Measurements from ENCODE around the gene GPX2. TPM values are rescaled to one million over a fixed set of nuclear protein-coding genes. Genes with fewer than 3 reads are reported as not detected.

GPX2 gene
- total and polyA plus RNA-seq, 7 experiments from 2014 or later, result not detected

DNA sequence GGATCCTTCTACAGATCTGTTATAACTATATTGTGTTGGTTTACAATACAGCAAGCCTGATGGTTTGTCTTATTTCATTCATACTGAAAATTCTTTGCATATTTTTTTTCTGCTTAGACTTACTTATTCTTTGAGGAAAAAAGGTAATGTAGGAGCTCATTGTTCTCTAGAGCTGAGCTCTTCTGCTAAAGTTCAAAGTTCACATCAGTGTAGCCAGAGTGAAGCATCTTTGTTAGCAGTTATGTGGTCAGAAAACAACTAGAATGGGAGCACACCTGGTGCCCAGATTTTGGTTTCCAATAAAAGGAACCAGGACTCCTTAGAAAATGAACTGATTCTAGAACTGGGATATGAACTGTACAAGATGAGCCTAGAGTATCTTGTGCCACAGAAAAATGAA is 10.3 kb downstream of the GPX2 start:
- CTCF ChIA-PET, result interaction anchor here (0.8 to 1.4 kb wide), 3 partner anchors 40 to 130 kb away, joined by 5 to 6 read pairs (median 6); partner anchors contain the start of gene FNTB
- ATAC-seq (no peak), DNase-seq (no peak)
- H3K4me3 ChIP-seq (ENCODE audit: low read length), result no peak overlapping the region
- H3K27ac Mint-ChIP-seq, result peak overlapping the region in 3 of 9 donors; percentile 9 to 65 (median 22)
- no peak overlapping the region for H3K4me3 Mint-ChIP-seq
- peaks cover 0 to 4% (median 0%) of the 10 kb centered on the region in 3 experiments for H3K9me3 ChIP-seq (ENCODE audit: control insufficient read depth in 2 of 3, low read length in 3 of 3)
- peaks cover 0 to 52% (median 29%) of the 10 kb centered on the region in 5 donors for H3K36me3 Mint-ChIP-seq
- peaks cover 27 to 44% (median 35%) of the 10 kb centered on the region in 7 donors for H3K4me1 Mint-ChIP-seq
- H3K4me1 ChIP-seq (ENCODE audit: control insufficient read depth in 2 of 2, insufficient read depth in 2 of 2, low read length in 2 of 2), result peaks cover 34 to 51% of the 10 kb centered on the region in 2 donors
- H3K36me3 ChIP-seq (ENCODE audit: control insufficient read depth in 2 of 3, insufficient read depth in 3 of 3, low read length in 3 of 3), result peaks cover 11 to 26% (median 14%) of the 10 kb centered on the region in 3 experiments
- H3K27me3 Mint-ChIP-seq, result no peaks in the 10 kb centered on the region
- intact Hi-C loops (cut with micrococcal nuclease), result no loop called here
- H3K27me3 ChIP-seq (ENCODE audit: control insufficient read depth in 2 of 2, insufficient read depth in 2 of 2, low read length in 2 of 2), result no peaks in the 10 kb centered on the region
- POLR2A ChIA-PET, result interaction anchor here (0.6 to 2.8 kb wide), 5 partner anchors 12 to 164 kb away, joined by 3 to 20 read pairs (median 4); partner anchors contain the start of gene CHURC1
- H3K27ac ChIP-seq (ENCODE audit: low read depth, low read length), result peak overlapping the region; percentile 67
- no peaks in the 10 kb centered on the region for H3K9me3 Mint-ChIP-seq

- Histone ChIP-seq H3K9me3 (ENCODE audit: control insufficient read depth in 2 of 3, low read length in 3 of 3) (peaks cover 0 to 4% (median 0%) of the 10 kb centered on the region in 3 experiments), H3K36me3 (ENCODE audit: control insufficient read depth in 2 of 3, insufficient read depth in 3 of 3, low read length in 3 of 3) (peaks cover 14 to 26% (median 21%) of the 10 kb centered on the region in 3 experiments), H3K27ac (ENCODE audit: low read depth, low read length) (peak overlapping the region; percentile 67), H3K4me1 (ENCODE audit: control insufficient read depth in 2 of 2, insufficient read depth in 2 of 2, low read length in 2 of 2) (peaks cover 34 to 61% of the 10 kb centered on the region in 2 donors), H3K27me3 (ENCODE audit: control insufficient read depth in 2 of 2, insufficient read depth in 2 of 2, low read length in 2 of 2) (no peaks in the 10 kb centered on the region), H3K4me3 (ENCODE audit: low read length) (no peak overlapping the region)
- ChIA-PET CTCF (interaction anchor here (0.7 to 1.4 kb wide), 5 partner anchors 38 to 131 kb away, joined by 3 to 6 read pairs (median 6); no protein-coding TSS in a partner anchor), POLR2A (interaction anchor here (0.5 to 2.8 kb wide), 2 partner anchors 16 to 662 kb away, joined by 3 to 20 read pairs; partner anchors contain the start of gene CHURC1)
- H3K9me3 Mint-ChIP-seq, result no peaks in the 10 kb centered on the region
- H3K4me1 Mint-ChIP-seq, result peaks cover 27 to 41% (median 28%) of the 10 kb centered on the region in 7 donors
- ATAC-seq (no peak), DNase-seq (no peak)
- H3K27ac Mint-ChIP-seq, result peak overlapping the region in 1 of 9 donors; percentile 90
- intact Hi-C loops (cut with micrococcal nuclease), result no loop called here
- H3K36me3 Mint-ChIP-seq, result peaks cover 5 to 60% (median 36%) of the 10 kb centered on the region in 5 donors
- no peaks in the 10 kb centered on the region for H3K27me3 Mint-ChIP-seq
- H3K4me3 Mint-ChIP-seq, result peak overlapping the region in 2 of 10 donors; percentile 23 to 69
Measured at GRCh38 chr14:64931123-64931522, 11.4 kb downstream of the GPX2 start.

- H3K27ac ChIP-seq (ENCODE audit: low read depth, low read length), result peak overlapping the region; percentile 67
- ATAC-seq (no peak), DNase-seq (no peak)
- Mint-ChIP-seq H3K4me1 (peaks cover 18 to 37% (median 26%) of the 10 kb centered on the region in 7 donors), H3K4me3 (peak overlapping the region in 7 of 10 donors; percentile 23 to 69 (median 55)), H3K27me3 (no peaks in the 10 kb centered on the region), H3K9me3 (no peaks in the 10 kb centered on the region), H3K36me3 (peaks cover 5 to 60% (median 35%) of the 10 kb centered on the region in 5 donors), H3K27ac (peak overlapping the region in 2 of 9 donors; percentile 77 to 90)
- peaks cover 0 to 4% (median 0%) of the 10 kb centered on the region in 3 experiments for H3K9me3 ChIP-seq (ENCODE audit: control insufficient read depth in 2 of 3, low read length in 3 of 3)
- ChIA-PET CTCF (interaction anchor here (0.7 kb wide), 2 partner anchors 37 to 107 kb away, joined by 3 read pairs; no protein-coding TSS in a partner anchor), POLR2A (interaction anchor here (2.8 kb wide), 1 partner anchor 15 kb away, joined by 20 read pairs; the partner anchor contains the start of gene CHURC1)
- H3K27me3 ChIP-seq (ENCODE audit: control insufficient read depth in 2 of 2, insufficient read depth in 2 of 2, low read length in 2 of 2), result no peaks in the 10 kb centered on the region
- no peak overlapping the region for H3K4me3 ChIP-seq (ENCODE audit: low read length)
- H3K36me3 ChIP-seq (ENCODE audit: control insufficient read depth in 2 of 3, insufficient read depth in 3 of 3, low read length in 3 of 3), result peaks cover 14 to 28% (median 25%) of the 10 kb centered on the region in 3 experiments
- intact Hi-C loops (cut with micrococcal nuclease), result no loop called here
- H3K4me1 ChIP-seq (ENCODE audit: control insufficient read depth in 2 of 2, insufficient read depth in 2 of 2, low read length in 2 of 2), result peaks cover 34 to 61% of the 10 kb centered on the region in 2 donors
Measured at GRCh38 chr14:64930085-64930843, 12.3 kb downstream of the GPX2 start.

- no peak overlapping the region for H3K4me3 Mint-ChIP-seq
- Histone ChIP-seq H3K4me1 (ENCODE audit: control insufficient read depth in 2 of 2, insufficient read depth in 2 of 2, low read length in 2 of 2) (peaks cover 40 to 68% of the 10 kb centered on the region in 2 donors), H3K36me3 (ENCODE audit: control insufficient read depth in 2 of 3, insufficient read depth in 3 of 3, low read length in 3 of 3) (peaks cover 14 to 35% (median 25%) of the 10 kb centered on the region in 3 experiments), H3K27me3 (ENCODE audit: control insufficient read depth in 2 of 2, insufficient read depth in 2 of 2, low read length in 2 of 2) (no peaks in the 10 kb centered on the region), H3K4me3 (ENCODE audit: low read length) (peak overlapping the region; percentile 16), H3K27ac (ENCODE audit: low read depth, low read length) (peak overlapping the region; percentile 67), H3K9me3 (ENCODE audit: control insufficient read depth in 2 of 3, low read length in 3 of 3) (peaks cover 0 to 4% (median 0%) of the 10 kb centered on the region in 3 experiments)
- no peak overlapping the region for H3K27ac Mint-ChIP-seq
- no peaks in the 10 kb centered on the region for H3K9me3 Mint-ChIP-seq
- no peaks in the 10 kb centered on the region for H3K27me3 Mint-ChIP-seq
- peaks cover 15 to 33% (median 29%) of the 10 kb centered on the region in 7 donors for H3K4me1 Mint-ChIP-seq
- H3K36me3 Mint-ChIP-seq, result peaks cover 5 to 56% (median 29%) of the 10 kb centered on the region in 5 donors
- ATAC-seq, result no peak
- CTCF ChIA-PET, result no interaction called here
- peak in 1 of 9 donors; percentile 24 for DNase-seq
- intact Hi-C loops (cut with micrococcal nuclease), result loop anchor here (2.0 to 10.0 kb wide), 4 partner anchors 43 to 1064 kb away; partner anchors contain the start of genes MAX (in 2 of the 2) and RAB15 (in 2 of the 2)
- POLR2A ChIA-PET, result interaction anchor here (0.7 to 6.5 kb wide), 4 partner anchors 10 to 1279 kb away, joined by 3 to 86 read pairs (median 3); partner anchors contain the start of gene CHURC1
Measured at GRCh38 chr14:64929014-64929359, 13.6 kb downstream of the GPX2 start.

DNA sequence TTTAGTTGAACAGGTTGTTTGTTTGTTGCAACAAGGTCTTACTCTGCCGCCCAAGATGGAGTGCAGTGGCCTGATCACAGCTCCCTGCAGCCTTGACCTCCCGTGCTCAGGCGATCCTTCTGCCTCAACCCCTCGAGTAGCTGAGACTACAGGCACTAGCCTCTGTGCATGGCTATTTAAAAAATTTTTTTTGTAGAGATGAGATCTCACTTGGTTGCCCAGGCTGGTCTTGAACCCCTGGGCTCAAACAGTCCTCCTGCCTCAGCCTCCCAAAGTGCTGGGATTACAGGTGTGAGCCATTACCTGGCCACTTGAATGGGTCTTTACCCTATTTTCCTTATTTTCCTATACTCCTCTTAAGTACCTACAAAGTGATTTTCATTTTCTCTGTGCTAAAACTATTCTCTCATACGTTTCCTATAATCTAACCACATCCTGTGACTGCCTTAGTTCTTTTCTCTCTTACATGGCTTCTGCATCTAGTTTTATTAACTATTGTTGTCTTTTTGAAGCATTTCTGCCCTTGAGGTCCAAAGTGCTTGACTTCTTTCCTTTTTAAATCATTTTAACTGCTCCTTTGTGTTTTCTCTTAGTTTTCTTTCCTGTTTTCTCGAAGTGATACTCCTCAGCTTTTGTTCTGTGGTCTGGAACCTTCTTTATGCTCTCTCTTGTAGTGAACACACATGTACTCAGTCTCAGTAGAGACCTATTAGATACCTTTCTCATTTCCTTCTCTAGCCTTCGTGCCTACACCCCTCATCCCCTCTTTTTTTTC is 14.1 kb downstream of the GPX2 start:
- Histone ChIP-seq H3K27me3 (ENCODE audit: control insufficient read depth in 2 of 2, insufficient read depth in 2 of 2, low read length in 2 of 2) (no peaks in the 10 kb centered on the region), H3K9me3 (ENCODE audit: control insufficient read depth in 2 of 3, low read length in 3 of 3) (peaks cover 0 to 4% (median 0%) of the 10 kb centered on the region in 3 experiments), H3K4me3 (ENCODE audit: low read length) (peak overlapping the region; percentile 16), H3K27ac (ENCODE audit: low read depth, low read length) (peak overlapping the region; percentile 67), H3K4me1 (ENCODE audit: control insufficient read depth in 2 of 2, insufficient read depth in 2 of 2, low read length in 2 of 2) (peaks cover 40 to 68% of the 10 kb centered on the region in 2 donors), H3K36me3 (ENCODE audit: control insufficient read depth in 2 of 3, insufficient read depth in 3 of 3, low read length in 3 of 3) (peaks cover 8 to 31% (median 25%) of the 10 kb centered on the region in 3 experiments)
- ChIA-PET POLR2A (interaction anchor here (0.6 to 6.5 kb wide), 8 partner anchors 8 to 1278 kb away, joined by 3 to 86 read pairs (median 4); partner anchors contain the start of gene CHURC1), CTCF (no interaction called here)
- H3K4me1 Mint-ChIP-seq, result peaks cover 17 to 36% (median 29%) of the 10 kb centered on the region in 7 donors
- DNase-seq (peak in 7 of 9 donors; percentile 28 to 81 (median 76)), ATAC-seq (peak; percentile 84)
- intact Hi-C loops (cut with micrococcal nuclease), result loop anchor here (1.0 to 10.0 kb wide), 7 partner anchors 9 to 1064 kb away; partner anchors contain the start of genes CHURC1 (in 2 of the 2), MAX (in 2 of the 2), RAB15 (in 2 of the 2) and FNTB (in 1 of the 2)
- H3K9me3 Mint-ChIP-seq, result no peaks in the 10 kb centered on the region
- no peaks in the 10 kb centered on the region for H3K27me3 Mint-ChIP-seq
- H3K36me3 Mint-ChIP-seq, result peaks cover 5 to 59% (median 31%) of the 10 kb centered on the region in 5 donors
- H3K4me3 Mint-ChIP-seq, result no peak overlapping the region
- no peak overlapping the region for H3K27ac Mint-ChIP-seq
